NCI-H1436 (cell line): ENCODE results near the gene POLDIP2.

ENCODE experiments used
- DNase-seq: peaks from one replicate; lab custom pipeline; 2025; lab: John Stamatoyannopoulos, UW

Gene POLDIP2

DNA sequence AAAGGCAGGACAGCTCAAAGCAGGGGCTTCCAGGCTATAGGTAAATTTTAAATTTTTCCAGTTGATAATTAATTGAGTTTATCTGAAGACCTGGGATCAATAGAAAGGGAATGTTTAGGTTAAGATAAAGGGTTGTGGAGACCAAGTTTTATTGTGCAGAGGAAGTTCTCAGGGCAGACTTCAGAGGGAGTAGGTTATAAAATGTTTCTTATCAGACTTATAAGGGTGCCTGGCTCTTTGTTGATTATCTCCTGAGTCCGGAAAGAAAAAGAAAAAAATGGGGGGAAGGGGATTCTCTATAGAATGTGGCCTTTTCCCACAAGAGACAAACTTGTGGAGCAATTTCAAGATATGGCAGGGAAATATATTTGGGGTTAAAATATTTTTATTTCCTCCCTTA, 32.8 kb upstream of the POLDIP2 start:
- DNase-seq = no peak

DNA sequence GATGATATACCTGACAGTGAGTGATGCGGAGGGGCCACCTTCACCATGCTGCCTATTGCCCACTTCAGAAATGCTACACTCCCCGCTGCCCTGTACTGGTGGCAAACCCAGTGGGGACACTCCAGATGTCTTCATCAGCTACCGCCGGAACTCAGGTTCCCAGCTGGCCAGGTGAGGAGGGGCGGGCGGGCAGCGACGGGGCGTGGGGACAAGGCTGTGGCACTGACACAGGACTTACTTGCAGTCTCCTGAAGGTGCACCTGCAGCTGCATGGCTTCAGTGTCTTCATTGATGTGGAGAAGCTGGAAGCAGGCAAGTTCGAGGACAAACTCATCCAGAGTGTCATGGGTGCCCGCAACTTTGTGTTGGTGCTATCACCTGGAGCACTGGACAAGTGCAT, 30.8 kb upstream of the POLDIP2 start:
- DNase-seq = no peak

DNA sequence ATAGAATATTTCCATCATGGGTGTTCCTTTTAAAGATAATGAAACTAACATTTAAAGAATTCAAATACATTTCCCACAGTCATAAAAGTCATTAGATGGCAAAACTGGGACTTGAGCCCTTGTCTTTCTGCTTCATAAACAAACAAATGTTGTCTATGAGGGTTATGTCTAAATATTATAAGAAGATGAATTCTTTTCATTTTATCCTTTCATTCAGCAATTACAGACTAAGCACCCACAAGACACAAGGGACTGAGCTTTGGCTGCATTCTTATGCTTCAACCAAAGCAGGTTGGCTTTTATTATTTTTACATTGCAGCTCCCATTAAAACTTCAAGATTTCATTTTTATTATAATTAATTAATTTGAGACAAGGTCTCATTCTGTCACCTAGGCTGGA, 29.1 kb upstream of the POLDIP2 start:
- DNase-seq = no peak

GRCh38 chr17:28385406-28385805, 28.1 kb upstream of the POLDIP2 start:
- no peak for DNase-seq

DNA sequence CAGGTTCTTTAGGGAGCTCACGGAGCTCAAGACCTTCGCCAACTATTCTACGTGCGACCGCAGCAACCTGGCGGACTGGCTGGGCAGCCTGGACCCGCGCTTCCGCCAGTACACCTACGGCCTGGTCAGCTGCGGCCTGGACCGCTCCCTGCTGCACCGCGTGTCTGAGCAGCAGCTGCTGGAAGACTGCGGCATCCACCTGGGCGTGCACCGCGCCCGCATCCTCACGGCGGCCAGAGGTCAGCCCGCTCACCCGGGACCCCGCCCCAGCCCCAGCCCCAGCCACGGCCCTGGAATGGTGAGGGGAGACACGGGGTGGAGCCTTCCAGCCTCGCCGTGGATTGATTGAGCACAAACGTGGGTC, 27.7 kb upstream of the POLDIP2 start:
- no peak for DNase-seq

DNA sequence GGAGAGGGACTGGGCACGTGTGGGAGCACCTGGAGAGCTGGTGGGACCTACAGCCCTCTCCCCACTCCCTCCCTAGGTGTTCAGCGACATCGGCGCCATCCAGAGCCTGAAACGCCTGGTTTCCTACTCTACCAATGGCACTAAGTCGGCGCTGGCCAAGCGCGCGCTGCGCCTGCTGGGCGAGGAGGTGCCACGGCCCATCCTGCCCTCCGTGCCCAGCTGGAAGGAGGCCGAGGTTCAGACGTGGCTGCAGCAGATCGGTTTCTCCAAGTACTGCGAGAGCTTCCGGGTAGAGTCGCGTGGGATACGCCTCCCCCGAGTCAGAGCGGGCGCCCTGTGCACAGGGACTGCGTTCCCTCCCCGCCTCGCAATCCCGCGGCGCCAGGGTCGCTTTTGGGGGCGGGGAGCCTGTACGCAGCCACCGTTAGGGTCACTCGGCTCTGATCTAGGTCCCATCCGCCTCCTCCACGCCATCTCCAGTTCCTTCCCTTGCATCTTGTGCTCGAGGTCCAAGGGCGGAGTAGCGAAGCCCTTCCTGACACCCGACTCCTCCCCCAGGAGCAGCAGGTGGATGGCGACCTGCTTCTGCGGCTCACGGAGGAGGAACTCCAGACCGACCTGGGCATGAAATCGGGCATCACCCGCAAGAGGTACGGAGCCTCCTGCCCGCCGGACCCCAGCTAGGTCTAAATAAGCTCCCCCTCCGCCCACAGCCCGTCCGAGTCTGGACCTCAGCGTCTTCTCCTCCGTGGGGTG, 27.1 kb upstream of the POLDIP2 start:
- peak; percentile 75 for DNase-seq

DNA sequence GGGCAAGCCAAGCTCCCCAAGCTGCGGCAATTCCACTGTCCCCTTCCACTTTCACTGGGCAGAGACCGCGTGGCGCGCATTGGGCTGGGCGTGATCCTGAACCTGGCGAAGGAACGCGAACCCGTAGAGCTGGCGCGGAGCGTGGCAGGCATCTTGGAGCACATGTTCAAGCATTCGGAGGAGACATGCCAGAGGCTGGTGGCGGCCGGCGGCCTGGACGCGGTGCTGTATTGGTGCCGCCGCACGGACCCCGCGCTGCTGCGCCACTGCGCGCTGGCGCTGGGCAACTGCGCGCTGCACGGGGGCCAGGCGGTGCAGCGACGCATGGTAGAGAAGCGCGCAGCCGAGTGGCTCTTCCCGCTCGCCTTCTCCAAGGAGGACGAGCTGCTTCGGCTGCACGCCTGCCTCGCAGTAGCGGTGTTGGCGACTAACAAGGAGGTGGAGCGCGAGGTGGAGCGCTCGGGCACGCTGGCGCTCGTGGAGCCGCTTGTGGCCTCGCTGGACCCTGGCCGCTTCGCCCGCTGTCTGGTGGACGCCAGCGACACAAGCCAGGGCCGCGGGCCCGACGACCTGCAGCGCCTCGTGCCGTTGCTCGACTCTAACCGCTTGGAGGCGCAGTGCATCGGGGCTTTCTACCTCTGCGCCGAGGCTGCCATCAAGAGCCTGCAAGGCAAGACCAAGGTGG, 24.0 kb upstream of the POLDIP2 start:
- DNase-seq = no peak

DNA sequence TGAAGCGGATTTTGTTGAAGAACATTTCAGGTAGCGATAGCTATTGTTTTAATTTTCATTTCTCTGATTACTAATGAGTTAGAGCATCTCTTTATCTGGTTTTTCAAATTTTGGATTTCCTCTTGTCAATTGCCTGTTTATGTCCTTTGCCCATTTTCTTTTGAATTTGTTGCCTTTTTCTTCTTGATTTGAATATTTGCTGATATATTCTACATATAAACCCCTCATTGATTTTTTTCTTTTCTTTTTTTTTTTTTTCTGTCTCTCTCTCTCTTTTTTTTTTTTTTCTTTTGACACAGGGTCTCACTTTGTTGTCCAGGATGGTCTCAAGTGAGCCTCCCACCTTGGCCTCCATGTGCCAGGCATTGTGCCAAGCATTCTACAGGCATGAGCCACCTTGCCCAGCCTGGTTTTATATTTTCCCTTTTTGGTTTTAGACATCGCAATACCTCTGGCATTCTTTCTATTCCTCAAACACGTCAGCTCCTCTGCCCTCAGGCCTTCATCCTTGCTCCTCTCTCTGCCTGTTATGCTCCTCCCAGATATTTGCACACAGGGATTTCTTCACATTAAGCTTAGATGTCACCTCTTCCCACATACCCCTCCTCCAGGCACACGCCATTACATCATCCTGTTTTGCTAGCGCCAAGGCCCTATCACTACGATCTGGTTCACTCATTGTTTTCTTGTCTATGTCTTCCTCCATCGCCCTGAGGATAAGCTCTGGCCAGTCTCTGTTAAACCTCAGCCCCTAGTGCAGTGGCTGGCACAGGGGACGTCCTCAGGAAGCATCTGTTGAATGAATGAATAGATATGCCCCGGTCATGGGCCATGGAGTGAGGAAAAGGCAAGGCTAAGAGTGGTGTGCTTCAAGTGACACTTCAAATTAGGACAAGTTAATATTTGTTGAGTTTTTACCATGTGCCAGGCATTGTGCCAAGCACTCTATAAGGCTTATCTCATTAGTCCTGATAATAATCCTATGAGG, 22.8 kb upstream of the POLDIP2 start:
- no peak for DNase-seq

- no peak for DNase-seq
Measured at GRCh38 chr17:28372945-28373274, 15.6 kb upstream of the POLDIP2 start.

GRCh38 chr17:28372203-28372944, 15.0 kb upstream of the POLDIP2 start:
- peak; percentile 23 for DNase-seq

DNA sequence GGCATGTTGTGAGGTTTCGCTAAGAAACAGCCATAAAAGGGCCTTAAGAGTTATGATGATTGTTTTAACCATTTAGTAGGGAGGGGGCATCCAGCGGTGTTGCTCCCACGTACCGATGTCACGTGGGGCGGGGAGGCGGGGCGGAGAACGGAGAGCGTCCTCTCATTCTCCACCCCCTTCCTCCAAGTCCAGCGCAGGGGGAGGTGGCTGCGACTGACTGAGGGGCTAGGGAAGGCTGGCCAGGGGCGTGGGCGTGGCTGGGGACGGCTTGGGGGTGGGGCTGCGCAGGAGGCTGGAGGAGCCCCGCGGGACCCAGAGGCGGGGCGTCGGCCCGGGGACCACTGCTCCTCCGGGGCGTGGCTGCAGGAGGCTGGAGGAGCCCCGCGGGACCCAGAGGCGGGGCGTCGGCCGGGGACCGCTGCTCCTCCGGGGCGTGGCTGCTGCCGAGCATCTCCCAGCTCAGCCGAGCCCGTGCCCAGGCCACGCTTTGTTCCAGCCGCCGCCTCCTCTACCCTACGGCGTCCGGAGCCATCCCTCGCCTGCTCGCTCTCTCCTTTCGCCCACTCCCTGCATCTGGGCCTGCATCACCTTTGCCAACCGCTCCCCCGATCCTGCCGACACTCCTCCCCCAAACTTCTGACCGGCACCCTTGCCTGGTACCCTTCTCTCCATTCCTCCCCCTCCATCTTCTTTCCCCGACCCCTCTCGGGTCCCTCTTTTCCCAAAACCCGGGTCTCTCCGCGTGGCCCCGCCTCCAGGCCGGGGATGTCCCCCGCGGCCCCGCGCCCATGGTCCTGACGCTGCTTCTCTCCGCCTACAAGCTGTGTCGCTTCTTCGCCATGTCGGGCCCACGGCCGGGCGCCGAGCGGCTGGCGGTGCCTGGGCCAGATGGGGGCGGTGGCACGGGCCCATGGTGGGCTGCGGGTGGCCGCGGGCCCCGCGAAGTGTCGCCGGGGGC, 14.2 kb upstream of the POLDIP2 start, which contains the start of gene SARM1:
SARM1 (plus strand) TSS at position 450 of the 958 bp plus-strand sequence; CDS start at position 789, 339 bp downstream.
- peak; percentile 99 for DNase-seq

- DNase-seq = no peak
Measured at GRCh38 chr17:28370744-28371103, 13.4 kb upstream of the POLDIP2 start.

GRCh38 chr17:28370035-28370743, 12.9 kb upstream of the POLDIP2 start, which contains the start of gene VTN:
Gene VTN, minus strand, starts transcription at chr17:28370307. Its CDS starts 104 bp downstream, at chr17:28370203.
- no peak for DNase-seq

DNA sequence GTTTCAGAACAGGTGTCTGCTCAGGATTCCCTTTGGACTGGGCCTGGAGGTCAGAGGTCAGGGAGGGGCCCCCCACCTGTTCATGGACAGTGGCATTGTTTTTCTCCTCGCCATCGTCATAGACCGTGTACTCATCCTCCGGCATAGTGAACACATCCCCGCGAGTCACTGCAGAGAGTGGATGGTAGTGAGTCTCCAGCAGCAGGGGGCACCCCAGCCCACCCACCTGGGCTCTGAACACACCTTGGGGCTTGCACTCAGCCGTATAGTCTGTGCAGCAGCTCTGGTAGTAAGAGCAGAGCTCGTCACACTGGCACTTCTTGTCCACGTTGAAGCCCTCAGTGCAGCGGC, 12.3 kb upstream of the POLDIP2 start:
- DNase-seq = no peak

GRCh38 chr17:28368915-28369683, 11.8 kb upstream of the POLDIP2 start:
- no peak for DNase-seq

GRCh38 chr17:28368306-28368831, 11.0 kb upstream of the POLDIP2 start:
- no peak for DNase-seq

GRCh38 chr17:28367641-28368305, 10.4 kb upstream of the POLDIP2 start:
- no peak for DNase-seq

GRCh38 chr17:28366605-28367004, 9.3 kb upstream of the POLDIP2 start:
- DNase-seq = no peak
